Measurements from ENCODE around the gene SLC25A12.

SLC25A12 gene

DNA sequence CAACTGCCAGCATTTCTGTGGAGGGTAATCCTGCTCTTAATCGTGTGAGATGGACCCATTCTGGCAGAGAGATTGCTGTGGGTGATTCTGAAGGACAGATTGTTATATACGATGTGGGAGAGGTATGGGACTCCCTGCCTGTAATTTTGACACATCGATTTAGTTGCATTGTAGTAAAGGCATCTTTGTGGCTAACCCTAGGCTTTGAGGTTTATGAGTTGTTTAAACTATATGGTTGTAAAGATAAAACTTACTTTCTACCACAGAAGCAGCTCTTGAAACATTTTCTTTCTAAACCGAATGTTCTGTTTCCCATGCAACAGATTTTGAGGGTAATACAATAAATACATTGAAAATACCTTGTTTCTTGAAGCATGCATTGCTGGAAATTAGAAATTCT, 148.2 kb downstream of the SLC25A12 start:
- DNase-seq (ENCODE audit: low spot score) = no peak
- TF ChIP-seq, protein P1, sequence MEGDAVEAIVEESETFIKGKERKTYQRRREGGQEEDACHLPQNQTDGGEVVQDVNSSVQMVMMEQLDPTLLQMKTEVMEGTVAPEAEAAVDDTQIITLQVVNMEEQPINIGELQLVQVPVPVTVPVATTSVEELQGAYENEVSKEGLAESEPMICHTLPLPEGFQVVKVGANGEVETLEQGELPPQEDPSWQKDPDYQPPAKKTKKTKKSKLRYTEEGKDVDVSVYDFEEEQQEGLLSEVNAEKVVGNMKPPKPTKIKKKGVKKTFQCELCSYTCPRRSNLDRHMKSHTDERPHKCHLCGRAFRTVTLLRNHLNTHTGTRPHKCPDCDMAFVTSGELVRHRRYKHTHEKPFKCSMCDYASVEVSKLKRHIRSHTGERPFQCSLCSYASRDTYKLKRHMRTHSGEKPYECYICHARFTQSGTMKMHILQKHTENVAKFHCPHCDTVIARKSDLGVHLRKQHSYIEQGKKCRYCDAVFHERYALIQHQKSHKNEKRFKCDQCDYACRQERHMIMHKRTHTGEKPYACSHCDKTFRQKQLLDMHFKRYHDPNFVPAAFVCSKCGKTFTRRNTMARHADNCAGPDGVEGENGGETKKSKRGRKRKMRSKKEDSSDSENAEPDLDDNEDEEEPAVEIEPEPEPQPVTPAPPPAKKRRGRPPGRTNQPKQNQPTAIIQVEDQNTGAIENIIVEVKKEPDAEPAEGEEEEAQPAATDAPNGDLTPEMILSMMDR (IDR thresholded peaks at IDR 0.05; ENCODE audit: extremely low read depth, missing control alignments) = no peak

DNA sequence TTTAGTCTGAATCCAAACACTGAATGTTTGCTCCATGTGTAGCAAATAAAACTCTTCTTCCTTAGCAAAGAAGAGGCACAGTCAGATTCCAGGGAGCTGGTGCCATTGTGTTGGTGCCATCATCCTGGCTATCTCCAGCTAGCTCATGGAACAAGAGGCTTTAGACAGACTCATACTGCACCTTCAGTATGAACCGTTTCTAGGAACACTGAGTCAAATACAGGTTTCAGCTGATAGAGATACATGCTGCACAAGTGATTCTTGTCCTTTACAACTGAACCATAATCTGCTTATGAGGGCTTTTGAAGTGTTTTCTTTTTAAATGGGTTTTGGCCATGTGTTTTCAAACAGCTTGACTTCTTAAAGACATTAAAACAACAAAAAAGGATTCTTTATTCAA, 148.9 kb downstream of the SLC25A12 start:
- TF ChIP-seq, protein P1 (IDR thresholded peaks at IDR 0.05; ENCODE audit: extremely low read depth, missing control alignments) = no peak
- no peak for DNase-seq (ENCODE audit: low spot score)

DNA sequence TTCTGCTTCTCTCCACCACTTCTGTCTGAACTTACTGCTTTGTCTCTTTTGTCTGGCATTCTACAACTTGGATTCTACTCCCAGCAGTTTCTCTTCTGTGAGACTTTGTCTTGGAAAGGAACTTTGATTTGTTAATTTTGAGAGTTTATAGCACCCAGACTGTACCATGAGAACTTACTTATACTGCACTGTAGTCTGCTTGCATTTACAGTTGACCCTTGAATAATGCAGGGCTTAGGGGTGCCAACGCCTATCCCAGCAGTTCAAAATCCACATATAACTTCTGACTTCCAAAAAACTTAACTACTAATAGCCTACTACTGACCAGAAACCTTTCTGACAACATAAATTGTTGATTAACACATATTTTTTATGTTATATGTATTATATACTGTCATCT, 151.3 kb downstream of the SLC25A12 start:
- no peak for DNase-seq (ENCODE audit: low spot score)
- TF ChIP-seq, protein P1 (IDR thresholded peaks at IDR 0.05; ENCODE audit: extremely low read depth, missing control alignments) = no peak

DNA sequence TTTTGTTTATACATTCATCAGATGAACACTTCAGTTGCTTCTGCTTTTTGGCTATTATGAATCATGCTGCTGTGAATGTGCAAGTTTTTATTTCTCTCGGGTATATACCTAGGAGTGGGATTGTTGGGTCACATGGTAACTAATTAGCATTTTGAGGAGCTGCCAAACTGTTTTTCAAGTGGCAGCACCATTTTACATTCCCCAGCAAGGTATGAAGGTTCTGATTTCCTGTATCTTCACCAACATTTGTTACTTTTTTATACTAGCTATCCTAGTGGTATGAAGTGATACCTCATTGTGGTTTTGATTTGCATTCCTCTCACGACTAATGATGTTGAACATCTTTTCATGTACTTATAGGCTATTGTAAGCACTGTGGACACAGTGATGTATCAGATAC, 152.9 kb downstream of the SLC25A12 start:
- TF ChIP-seq, protein P1 (IDR thresholded peaks at IDR 0.05; ENCODE audit: extremely low read depth, missing control alignments) = no peak
- DNase-seq (ENCODE audit: low spot score) = no peak

DNA sequence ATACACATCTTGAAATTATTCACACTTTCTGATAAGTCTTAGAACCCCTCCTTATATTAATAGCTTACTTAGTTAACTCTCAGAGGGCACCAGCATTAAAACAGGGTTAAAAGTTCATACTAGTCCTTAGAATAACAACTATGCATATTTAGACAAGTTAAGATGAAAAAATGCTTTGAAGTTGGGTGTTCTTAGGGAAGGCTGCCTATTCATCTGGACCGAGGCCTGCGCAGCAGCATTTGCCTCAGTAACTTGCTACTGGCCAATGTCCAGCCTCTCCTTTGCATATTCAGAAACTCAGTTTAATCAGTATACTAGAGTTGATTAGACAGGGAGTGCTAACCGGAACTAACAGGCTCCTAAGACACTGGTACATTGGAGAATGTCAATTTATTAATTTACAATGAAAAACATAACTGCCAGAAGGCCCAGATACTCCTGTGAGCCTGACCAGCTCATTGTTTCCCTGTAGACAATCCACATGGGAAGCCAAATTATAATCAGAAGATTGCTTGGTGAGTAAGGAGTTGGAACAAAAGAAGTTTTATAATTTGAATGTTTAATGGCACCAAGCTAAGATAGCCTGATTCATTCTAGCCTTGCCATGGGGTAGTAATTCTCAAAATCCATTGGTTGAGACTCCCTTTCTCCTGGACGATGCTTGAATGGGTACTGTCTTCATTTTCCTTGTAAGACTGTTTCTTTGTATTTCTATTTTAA, 157.9 kb downstream of the SLC25A12 start:
- DNase-seq (ENCODE audit: low spot score) = no peak
- TF ChIP-seq, protein P1 (IDR thresholded peaks at IDR 0.05; ENCODE audit: extremely low read depth, missing control alignments) = no peak
